GM18508 (cell line): ENCODE measurements around the gene TAF11L14.
"Not testable (repeated sequence)": the region's sequence is repeated elsewhere in the genome, so short reads cannot be mapped to it uniquely, and the experiment has no call there.

ENCODE experiments used
- ATAC-seq: cut with Tn5 transposase; IDR thresholded peaks from one replicate; pipeline ENCODE4 v1.9.1; 2021; ENCODE audit warnings: moderate number of reproducible peaks; ENCODE audit not compliant: insufficient read depth, unreplicated experiment

Gene TAF11L14

GRCh38 chr5:17634160-17634559 lies at the start of gene TAF11L14:
Gene TAF11L14, plus strand, starts transcription at chr5:17634460.
- ATAC-seq: no peak

- ATAC-seq: not testable (repeated sequence)
Observed at GRCh38 chr5:17585658-17586057, 48.6 kb upstream of the TAF11L14 start, which contains the start of gene TAF11L7. Gene TAF11L7, minus strand, starts transcription at chr5:17585758.

- not testable (repeated sequence) for ATAC-seq
Observed at GRCh38 chr5:17590860-17591259, 43.4 kb upstream of the TAF11L14 start, which contains the start of gene TAF11L8. Gene TAF11L8, minus strand, starts transcription at chr5:17590960.

- ATAC-seq: not testable (repeated sequence)
Observed at GRCh38 chr5:17594255-17594654, 40.0 kb upstream of the TAF11L14 start, which contains the start of gene TAF11L9. Gene TAF11L9, minus strand, starts transcription at chr5:17594394.

GRCh38 chr5:17597728-17598127 lies 36.5 kb upstream of the TAF11L14 start, which contains the start of gene TAF11L10:
Gene TAF11L10, minus strand, starts transcription at chr5:17597828.
- not testable (repeated sequence) for ATAC-seq

- not testable (repeated sequence) for ATAC-seq
Observed at GRCh38 chr5:17603880-17604279, 30.4 kb upstream of the TAF11L14 start, which contains the start of gene TAF11L11. Gene TAF11L11, plus strand, starts transcription at chr5:17604183.

GRCh38 chr5:17604951-17605350 lies 29.3 kb upstream of the TAF11L14 start:
- ATAC-seq: no peak

GRCh38 chr5:17607461-17607860 lies 26.8 kb upstream of the TAF11L14 start:
- ATAC-seq: not testable (repeated sequence)

GRCh38 chr5:17610092-17610491 lies 24.2 kb upstream of the TAF11L14 start, which contains the start of gene TAF11L12:
Gene TAF11L12, plus strand, starts transcription at chr5:17610392.
- ATAC-seq: not testable (repeated sequence)

GRCh38 chr5:17614872-17615605 lies 19.2 kb upstream of the TAF11L14 start:
- no peak for ATAC-seq

- no peak for ATAC-seq
Observed at GRCh38 chr5:17619354-17619753, 14.9 kb upstream of the TAF11L14 start.

GRCh38 chr5:17620627-17621026 lies 13.6 kb upstream of the TAF11L14 start:
- ATAC-seq: no peak

- no peak for ATAC-seq
Observed at GRCh38 chr5:17625686-17626085, 8.6 kb upstream of the TAF11L14 start.

GRCh38 chr5:17631788-17632187 lies 2.5 kb upstream of the TAF11L14 start, which contains the start of gene TAF11L13:
Gene TAF11L13, plus strand, starts transcription at chr5:17632088.
- not testable (repeated sequence) for ATAC-seq

GRCh38 chr5:17649232-17649631 lies 15.0 kb downstream of the TAF11L14 start:
- not testable (repeated sequence) for ATAC-seq

- ATAC-seq: not testable (repeated sequence)
Observed at GRCh38 chr5:17655201-17655759, 21.0 kb downstream of the TAF11L14 start.

- no peak for ATAC-seq
Observed at GRCh38 chr5:17655921-17656320, 21.7 kb downstream of the TAF11L14 start.

GRCh38 chr5:17663182-17663581 lies 28.9 kb downstream of the TAF11L14 start:
- ATAC-seq: no peak

- ATAC-seq: no peak
Observed at GRCh38 chr5:17665836-17666235, 31.6 kb downstream of the TAF11L14 start.

GRCh38 chr5:17666726-17667235 lies 32.5 kb downstream of the TAF11L14 start:
- no peak for ATAC-seq

- no peak for ATAC-seq
Observed at GRCh38 chr5:17670353-17670752, 36.1 kb downstream of the TAF11L14 start.
